ENCODE data around the gene HASPIN. TPM values are rescaled to one million over a fixed set of nuclear protein-coding genes. Genes with fewer than 3 reads are reported as not detected.

Gene HASPIN
- total and polyA plus RNA-seq, 2 of the 13 experiments (the other 11 are each of a cell fraction or from before 2014, with no cell fraction given): 2.7 to 8.1 TPM

- TF ChIP-seq ZNF143 (CRISPR knock-in tag; IDR thresholded peaks at IDR 0.05): peak; percentile 65
- no peak for TF ChIP-seq SRF (IDR thresholded peaks at IDR 0.05; ENCODE audit: low read depth, low read length)
- no peak for TF ChIP-seq NONO (IDR thresholded peaks at IDR 0.05)
- TF ChIP-seq NONO (CRISPR knock-in tag; conservative IDR thresholded peaks at IDR 0.05): 0 out of 2 replicates have a peak, but pooled peaks have one; percentile 28
- TF ChIP-seq ZKSCAN1 (IDR thresholded peaks at IDR 0.05; ENCODE audit: low read length): no peak
- no peak for TF ChIP-seq ZNF451 (CRISPR knock-in tag; IDR thresholded peaks at IDR 0.05)
- no peak for TF ChIP-seq ZNF792 (CRISPR knock-in tag; IDR thresholded peaks at IDR 0.05)
- TF ChIP-seq ZNF557 (CRISPR knock-in tag; IDR thresholded peaks at IDR 0.05): no peak
- TF ChIP-seq ZNF142 (CRISPR knock-in tag; IDR thresholded peaks at IDR 0.05): no peak
- TF ChIP-seq SIX4 (CRISPR knock-in tag; IDR thresholded peaks at IDR 0.05): no peak
- no peak for TF ChIP-seq ZNF773 (CRISPR knock-in tag; IDR thresholded peaks at IDR 0.05; ENCODE audit: borderline replicate concordance)
- no peak for TF ChIP-seq ZNF672 (CRISPR knock-in tag; IDR thresholded peaks at IDR 0.05)
- no peak for TF ChIP-seq ZUFSP (CRISPR knock-in tag; IDR thresholded peaks at IDR 0.05; ENCODE audit: borderline replicate concordance)
- TF ChIP-seq NR2F2 (IDR thresholded peaks at IDR 0.05; ENCODE audit: borderline replicate concordance, low read depth): no peak
- TF ChIP-seq PHF8 (CRISPR knock-in tag; IDR thresholded peaks at IDR 0.05): peak; percentile 53
- TF ChIP-seq ZFP37 (CRISPR knock-in tag; IDR thresholded peaks at IDR 0.05; ENCODE audit: borderline replicate concordance): no peak
- no peak for TF ChIP-seq HIVEP1 (CRISPR knock-in tag; IDR thresholded peaks at IDR 0.05)
- peak; percentile 42 for TF ChIP-seq SAP130 (CRISPR knock-in tag; IDR thresholded peaks at IDR 0.05; ENCODE audit: low read depth)
- TF ChIP-seq THAP9 (CRISPR knock-in tag; IDR thresholded peaks at IDR 0.05; ENCODE audit: borderline replicate concordance): peak; percentile 38; the same call in 1 of the 2 replicates
- TF ChIP-seq POGZ (CRISPR knock-in tag; IDR thresholded peaks at IDR 0.05): no peak
Measured at GRCh38 chr17:3678095-3678820, 45.4 kb upstream of the HASPIN start (continued).

Data from HepG2 (cell line).